Adipose tissue (tissue), 3 donors: Measurements from ENCODE around the gene ZBTB20. TPM values are rescaled to one million over a fixed set of nuclear protein-coding genes. Genes with fewer than 3 reads are reported as not detected.
A peak's percentile ranks its signal among the peaks of the same experiment; 100 is the strongest.
"Not testable (repeated sequence)": the region's sequence is repeated elsewhere in the genome, so short reads cannot be mapped to it uniquely, and the experiment has no call there.

Experiments used
- H3K27ac ChIP-seq: one replicate; pipeline ENCODE4 v1.5.1; 2013; ENCODE audit warnings: low read depth, low read length
- WGBS, 3 donors: extraction: QIAGEN DNeasy Blood & Tissue Kit; methylation state at CpG; one replicate each; pipeline ENCODE4 v1.1.7; 2013; 5-methylcytosine and 5-hydroxymethylcytosine counted together
- polyA plus RNA-seq, 3 donors: library from polyadenylated mRNA; stranded (reverse); fragments of 200-250 nt; gene quantifications; one replicate each; pipeline ENCODE4 v1.2.3, GENCODE V29; 2013
- donor health status: healthy with polysubstance abuse.
- donor health status: Bipolar disorder and iron deficiency.
- donor health status: healthy.

Gene ZBTB20
- 1 to 10 TPM in 2 of 3 donors, under 1 TPM in 1; 0.62 to 7.8 (median 1.4) TPM for polyA plus RNA-seq

GRCh38 chr3:115146418-115147328, at the start of gene ZBTB20:
ZBTB20 (minus strand) TSS chr3:115147288.
- WGBS, 3 donors: 0 to 1% (median 1%) methylated on average over 27 to 69 of the region's 72 CpGs
- H3K27ac ChIP-seq: peak within 1 kb of the TSS; percentile 68

DNA sequence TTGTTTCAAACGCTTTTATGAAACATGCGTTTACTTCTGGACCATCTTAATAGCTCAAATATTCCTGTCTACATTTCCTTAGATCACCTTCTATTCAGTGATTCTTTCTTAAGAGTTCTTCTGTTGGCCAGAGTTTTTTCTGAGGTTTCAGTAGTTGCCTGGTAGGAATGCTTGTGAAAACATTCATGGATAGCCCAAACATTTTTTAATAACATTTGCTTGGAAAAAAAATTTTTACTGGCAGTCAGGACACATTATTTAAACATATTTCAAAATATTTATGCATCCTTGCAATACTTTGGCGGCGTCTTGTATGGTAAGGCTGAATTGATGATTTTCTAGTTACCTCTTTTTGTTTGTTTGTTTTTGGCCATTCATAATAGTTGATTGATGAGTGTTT, 47.4 kb upstream of the ZBTB20 start:
- WGBS, 3 donors: 88 to 91% (median 90%) methylated on average over 4 of the region's 4 CpGs
- H3K27ac ChIP-seq: no peak overlapping the region

DNA sequence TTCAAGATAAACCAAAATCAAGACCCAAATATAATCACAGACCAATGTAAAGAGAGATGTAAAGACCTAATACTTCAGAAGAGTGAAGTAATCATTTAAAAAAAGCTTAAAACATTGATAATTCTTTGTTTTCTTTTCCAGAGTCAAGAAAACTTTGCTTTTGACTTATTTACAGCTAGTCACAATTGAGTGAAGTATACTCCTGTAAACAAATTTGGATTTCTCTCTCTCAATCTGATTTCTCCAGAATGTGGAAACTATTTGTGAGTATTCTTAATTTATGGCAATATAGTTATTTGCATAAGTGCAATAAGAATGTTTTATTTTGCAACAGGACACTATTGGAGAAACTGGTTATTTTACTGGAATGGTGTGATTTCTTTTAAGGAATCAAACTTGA, 43.7 kb upstream of the ZBTB20 start:
- no peak overlapping the region for H3K27ac ChIP-seq

- WGBS, 3 donors: 76 to 80% (median 78%) methylated on average over 4 of the region's 4 CpGs
- no peak overlapping the region for H3K27ac ChIP-seq
These were observed 40.2 kb upstream of the ZBTB20 start for GRCh38 chr3:115187149-115187757.

GRCh38 chr3:115186351-115187148, 39.5 kb upstream of the ZBTB20 start:
- 72 to 87% (median 81%) methylated on average over 6 of the region's 6 CpGs for WGBS, 3 donors
- no peak overlapping the region for H3K27ac ChIP-seq

DNA sequence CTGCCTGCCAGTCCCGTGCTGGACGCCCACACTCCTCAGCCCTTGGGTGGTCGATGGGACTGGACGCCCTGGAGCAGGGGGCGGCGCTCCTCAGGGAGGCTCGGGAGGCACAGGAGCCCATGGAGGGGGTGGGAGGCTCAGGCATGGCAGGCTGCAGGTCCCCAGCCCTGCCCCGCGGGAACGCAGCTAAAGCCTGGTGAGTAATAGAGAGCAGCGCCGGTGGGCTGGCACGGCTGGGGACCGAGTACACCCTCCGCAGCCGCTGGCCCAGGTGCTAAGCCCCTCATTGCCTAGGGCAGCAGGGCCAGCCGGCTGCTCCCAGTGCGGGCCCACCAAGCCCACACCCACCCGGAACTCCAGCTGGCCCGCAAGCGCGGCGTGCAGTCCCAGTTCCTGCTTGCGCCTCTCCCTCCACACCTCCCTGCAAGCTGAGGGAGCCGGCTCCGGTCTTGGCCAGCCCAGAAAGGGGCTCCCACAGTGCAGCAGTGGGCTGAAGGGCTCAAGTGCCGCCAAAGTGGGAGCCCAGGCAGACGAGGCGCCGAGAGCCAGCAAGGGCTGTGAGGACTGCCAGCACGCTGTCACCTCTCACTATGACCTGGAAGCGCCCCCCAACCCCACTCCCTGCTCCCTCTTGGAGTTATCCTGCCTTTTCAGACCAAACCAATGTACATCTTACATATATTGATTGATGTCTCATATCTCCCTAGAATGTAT, 37.9 kb upstream of the ZBTB20 start:
- H3K27ac ChIP-seq: not testable (repeated sequence)
- WGBS, 3 donors: 94 to 97% (median 97%) methylated on average over 32 of the region's 32 CpGs

GRCh38 chr3:115178930-115179329, 31.8 kb upstream of the ZBTB20 start:
- not testable (repeated sequence) for H3K27ac ChIP-seq
- 76 to 79% (median 78%) methylated on average over 10 of the region's 10 CpGs for WGBS, 3 donors

- no peak overlapping the region for H3K27ac ChIP-seq
- WGBS, 3 donors: 65 to 79% (median 70%) methylated on average over 2 of the region's 2 CpGs
These were observed 22.7 kb upstream of the ZBTB20 start for GRCh38 chr3:115169808-115170207.

DNA sequence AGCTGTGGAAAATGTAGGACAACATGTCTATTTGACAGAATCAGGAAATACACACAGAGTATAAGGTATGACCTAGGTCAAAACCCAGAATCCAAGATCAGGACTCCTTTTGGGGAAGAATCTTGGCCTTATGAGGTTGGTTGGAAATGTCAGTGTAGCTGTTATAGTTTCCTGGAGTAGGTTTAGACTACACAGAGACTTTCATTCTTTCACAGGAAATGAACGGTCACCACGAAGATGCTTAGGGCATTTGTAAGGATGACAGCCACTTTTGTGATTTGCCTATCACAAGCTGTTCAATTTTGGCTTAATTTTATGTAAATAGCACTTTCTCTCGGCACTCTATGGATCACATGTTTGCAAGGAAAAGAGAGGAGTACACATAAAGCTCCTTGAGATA, 18.6 kb upstream of the ZBTB20 start:
- WGBS, 3 donors: 64 to 76% (median 74%) methylated on average over 3 of the region's 3 CpGs
- no peak overlapping the region for H3K27ac ChIP-seq

GRCh38 chr3:115165266-115165665, 18.2 kb upstream of the ZBTB20 start:
- WGBS, 3 donors: 90 to 95% (median 93%) methylated on average over 2 of the region's 2 CpGs
- H3K27ac ChIP-seq: no peak overlapping the region

DNA sequence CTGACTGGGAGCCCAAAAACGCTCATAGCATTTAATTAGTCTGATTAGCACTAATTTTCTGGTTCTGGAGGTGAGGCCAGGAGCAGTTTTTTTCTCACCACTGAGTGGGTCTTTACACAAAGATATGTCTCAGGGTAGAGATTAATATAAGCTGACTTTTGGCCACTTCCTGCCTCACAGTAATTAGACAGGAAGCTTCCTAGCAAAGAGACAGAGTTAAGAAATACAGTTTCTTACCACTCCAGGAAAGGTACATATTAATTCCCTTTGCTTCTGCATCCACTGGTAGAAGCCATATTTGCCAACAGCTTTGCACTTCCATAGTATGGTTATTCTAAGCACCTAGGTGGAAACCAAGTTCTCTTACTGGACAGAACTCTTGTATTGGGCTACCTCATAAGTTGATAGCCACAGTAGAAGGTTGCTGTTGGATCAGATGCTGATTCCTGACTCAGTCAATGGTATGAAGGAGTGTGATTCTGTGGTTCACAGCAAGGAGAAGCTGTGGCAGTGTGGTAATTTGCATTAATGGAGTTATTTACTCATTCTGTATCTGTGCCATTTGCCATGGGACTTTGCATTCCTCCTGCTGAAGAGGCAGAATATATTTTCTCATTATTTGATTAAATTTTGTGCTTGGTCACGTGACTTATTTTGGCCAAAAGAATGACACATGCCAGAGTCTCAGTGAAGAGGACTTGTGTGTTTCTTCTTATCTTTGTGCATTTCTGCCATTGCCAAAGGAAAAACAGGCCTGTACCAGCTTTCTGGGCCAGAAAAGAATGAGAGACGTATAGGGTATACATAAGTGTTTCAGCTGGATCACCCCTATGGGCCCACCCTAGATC, 17.5 kb upstream of the ZBTB20 start:
- 88 to 94% (median 89%) methylated on average over 3 of the region's 3 CpGs for WGBS, 3 donors
- H3K27ac ChIP-seq: no peak overlapping the region

DNA sequence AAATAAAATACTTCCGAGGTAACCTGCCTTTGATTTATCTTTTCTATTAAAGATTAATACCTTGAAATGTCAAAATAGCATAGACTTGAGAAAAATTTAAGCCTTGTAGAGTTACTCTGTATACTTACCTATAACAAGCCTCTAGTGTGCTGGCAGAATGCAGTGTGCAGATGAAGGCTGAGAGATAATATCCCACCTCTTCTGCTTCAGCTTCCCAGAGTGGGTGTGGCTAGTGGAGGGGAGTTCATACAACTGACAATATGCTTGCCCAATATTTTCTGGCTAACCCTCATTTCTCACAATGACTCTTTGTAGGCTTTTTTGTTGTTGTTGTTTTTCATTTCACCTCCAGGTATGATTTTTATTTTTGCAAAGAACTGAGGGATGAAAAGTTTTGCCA, 15.7 kb upstream of the ZBTB20 start:
- no peak overlapping the region for H3K27ac ChIP-seq
- WGBS, 3 donors: 71 to 85% (median 79%) methylated on average over 1 of the region's 1 CpG

- 67 to 76% (median 68%) methylated on average over 1 of the region's 1 CpG for WGBS, 3 donors
- H3K27ac ChIP-seq: no peak overlapping the region
These were observed 14.8 kb upstream of the ZBTB20 start for GRCh38 chr3:115161866-115162265.

- WGBS, 3 donors: 93 to 94% (median 94%) methylated on average over 4 of the region's 4 CpGs
- H3K27ac ChIP-seq: no peak overlapping the region
These were observed 14.2 kb upstream of the ZBTB20 start for GRCh38 chr3:115161168-115161834.

- WGBS, 3 donors: 76 to 97% (median 78%) methylated on average over 1 of the region's 1 CpG
- H3K27ac ChIP-seq: no peak overlapping the region
These were observed 13.2 kb upstream of the ZBTB20 start for GRCh38 chr3:115160295-115160694.

DNA sequence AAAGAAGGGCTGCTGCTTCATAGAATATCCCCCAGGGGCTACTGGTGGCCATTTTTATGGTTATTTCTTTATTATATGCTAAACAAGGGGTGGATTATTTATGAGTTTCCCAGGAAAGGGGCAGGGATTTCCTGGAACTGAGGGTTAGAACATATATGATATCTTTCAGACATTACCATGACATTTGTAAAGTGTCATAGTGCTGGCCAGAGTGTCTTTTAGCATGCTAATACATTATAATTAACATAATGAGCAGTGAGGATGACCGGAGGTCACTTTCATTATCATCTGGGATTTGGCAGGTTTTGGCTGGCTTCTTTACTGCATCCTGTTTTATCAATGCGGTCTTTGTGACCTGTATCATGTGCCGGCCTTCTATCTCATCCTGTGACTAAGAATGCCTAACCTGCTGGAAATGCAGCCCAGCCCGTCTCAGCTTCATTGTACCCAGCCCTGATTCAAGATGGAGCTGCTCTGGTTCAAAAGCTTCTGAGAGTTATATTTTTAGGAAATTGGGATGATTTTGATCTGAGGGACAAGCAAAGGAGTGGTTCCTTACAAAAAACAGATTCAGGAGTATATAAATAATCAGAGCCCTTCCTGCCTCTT, 9.1 kb upstream of the ZBTB20 start:
- no peak overlapping the region for H3K27ac ChIP-seq
- 64 to 82% (median 80%) methylated on average over 4 of the region's 4 CpGs for WGBS, 3 donors

GRCh38 chr3:115154611-115155010, 7.5 kb upstream of the ZBTB20 start:
- 52 to 62% (median 55%) methylated on average over 3 of the region's 3 CpGs for WGBS, 3 donors
- H3K27ac ChIP-seq: no peak overlapping the region
